HK-2 (cell line): ENCODE measurements around the gene SOCS7.

Experiments
- DNase-seq: peaks from one replicate; pipeline ENCODE4 v3.0.0-alpha.2; 2018; ENCODE audit not compliant: unreplicated experiment

Gene SOCS7

GRCh38 chr17:38351412-38352222 lies at the start of gene SOCS7:
TSS of gene SOCS7 (plus strand) at chr17:38351844. CDS start at chr17:38352053, 209 bp downstream.
- peak; percentile 88 for DNase-seq

GRCh38 chr17:38315497-38315896 lies 36.1 kb upstream of the SOCS7 start:
- DNase-seq, result no peak

- no peak for DNase-seq
Measured at GRCh38 chr17:38317081-38317480, 34.6 kb upstream of the SOCS7 start.

- DNase-seq, result no peak
Measured at GRCh38 chr17:38320482-38320881, 31.2 kb upstream of the SOCS7 start.

GRCh38 chr17:38322156-38322779 lies 29.4 kb upstream of the SOCS7 start:
- peak; percentile 60 for DNase-seq

GRCh38 chr17:38322897-38323296 lies 28.7 kb upstream of the SOCS7 start:
- DNase-seq, result no peak

- no peak for DNase-seq
Measured at GRCh38 chr17:38324141-38324697, 27.4 kb upstream of the SOCS7 start.

- DNase-seq, result no peak
Measured at GRCh38 chr17:38324772-38325171, 26.9 kb upstream of the SOCS7 start.

GRCh38 chr17:38325221-38325851 lies 26.3 kb upstream of the SOCS7 start:
- DNase-seq, result no peak

- DNase-seq, result no peak
Measured at GRCh38 chr17:38326996-38327792, 24.4 kb upstream of the SOCS7 start.

- DNase-seq, result no peak
Measured at GRCh38 chr17:38327936-38328335, 23.7 kb upstream of the SOCS7 start.

- no peak for DNase-seq
Measured at GRCh38 chr17:38328620-38329019, 23.0 kb upstream of the SOCS7 start.

GRCh38 chr17:38329284-38329683 lies 22.4 kb upstream of the SOCS7 start:
- DNase-seq, result no peak

- DNase-seq, result no peak
Measured at GRCh38 chr17:38329808-38330730, 21.6 kb upstream of the SOCS7 start.

GRCh38 chr17:38330941-38331411 lies 20.7 kb upstream of the SOCS7 start:
- DNase-seq, result no peak

- no peak for DNase-seq
Measured at GRCh38 chr17:38332735-38333134, 18.9 kb upstream of the SOCS7 start.

GRCh38 chr17:38333635-38334295 lies 17.9 kb upstream of the SOCS7 start:
- peak; percentile 57 for DNase-seq

- no peak for DNase-seq
Measured at GRCh38 chr17:38334480-38335364, 16.9 kb upstream of the SOCS7 start.

- no peak for DNase-seq
Measured at GRCh38 chr17:38336838-38337237, 14.8 kb upstream of the SOCS7 start.
